ENCODE results near the gene XCL2. TPM values are rescaled to one million over a fixed set of nuclear protein-coding genes. Genes with fewer than 3 reads are reported as not detected.
"Not testable (repeated sequence)": the region's sequence is repeated elsewhere in the genome, so short reads cannot be mapped to it uniquely, and the experiment has no call there.

Gene XCL2, protein sequence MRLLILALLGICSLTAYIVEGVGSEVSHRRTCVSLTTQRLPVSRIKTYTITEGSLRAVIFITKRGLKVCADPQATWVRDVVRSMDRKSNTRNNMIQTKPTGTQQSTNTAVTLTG
- total RNA-seq (2013; cell fraction: nucleolus; rRNA removed), result 3.9 and 4.0 TPM in 2 replicates
- 5.3 and 6.7 TPM in 2 replicates for total RNA-seq (2014; rRNA removed)
- 4.5 and 5.3 TPM in 2 replicates for total RNA-seq (2014; rRNA removed; fragmentation: Illumina TruSeq; extraction: Trizol)
- total RNA-seq (2021), result 2.1 and 2.4 TPM in 2 replicates
- polyA plus RNA-seq (2011; ENCODE audit: low read depth), result 1.6 TPM
- polyA plus RNA-seq (2011; rRNA removed), result 204 and 299 TPM in 2 replicates
- polyA plus RNA-seq (2011; cell fraction: cytosol; rRNA removed), result 523 and 1,399 TPM in 2 replicates
- polyA plus RNA-seq (2011; cell fraction: nucleus; rRNA removed), result 82.3 and 200 TPM in 2 replicates
- polyA plus RNA-seq (2012), result 0.35 and 0.56 TPM in 2 replicates
- 5.2 and 6.3 TPM in 2 replicates for polyA plus RNA-seq (2014; fragmentation: Illumina TruSeq; extraction: Trizol)
- polyA plus RNA-seq (2014; fragmentation: Nextera tagmentation; extraction: Ambion mirVana), result 1 to 10 TPM; 3.5 to 5.0 TPM
- 4.5 and 4.9 TPM in 2 replicates for polyA plus RNA-seq (2014; rRNA removed)
- polyA plus RNA-seq (2016; fragmentation: Nextera tagmentation; extraction: Ambion mirVana), result 1 to 10 TPM in 1 of 2 experiments, under 1 TPM in 1; 0.50 to 1.2 TPM
- 102 and 163 TPM in 2 replicates for polyA minus RNA-seq (2011; rRNA and poly(A)+ RNA removed)
- 21.6 and 27.4 TPM in 2 replicates for polyA minus RNA-seq (2011; cell fraction: cytosol; rRNA and poly(A)+ RNA removed)
- 16.4 and 20.8 TPM in 2 replicates for polyA minus RNA-seq (2011; cell fraction: nucleus; rRNA and poly(A)+ RNA removed)
- Bru-seq, nascent RNA, result percentile 43 among the genes with signal in this experiment
- percentile 42 among the genes with signal in this experiment for BruChase-seq, experiment 1, labeled RNA remaining after a 6-hour chase
- BruChase-seq, experiment 2, labeled RNA remaining after a 2-hour chase, result percentile 34 among the genes with signal in this experiment
- long read RNA-seq, experiment 1, transcript XCL2-201 (3 exons, 565 nt), result major isoform, 5 of 5 reads
- long read RNA-seq, experiment 1, partial matches to known transcripts, result 0 of 5 reads
- long read RNA-seq, experiment 1, other reads (novel, unspliced or antisense), result 0 of 5 reads
- long read RNA-seq, experiment 2, transcript XCL2-201 (3 exons, 565 nt), result major isoform, 35 of 36 reads
- long read RNA-seq, experiment 2, partial matches to known transcripts, result 1 of 36 reads
- long read RNA-seq, experiment 2, other reads (novel, unspliced or antisense), result 0 of 36 reads

DNA sequence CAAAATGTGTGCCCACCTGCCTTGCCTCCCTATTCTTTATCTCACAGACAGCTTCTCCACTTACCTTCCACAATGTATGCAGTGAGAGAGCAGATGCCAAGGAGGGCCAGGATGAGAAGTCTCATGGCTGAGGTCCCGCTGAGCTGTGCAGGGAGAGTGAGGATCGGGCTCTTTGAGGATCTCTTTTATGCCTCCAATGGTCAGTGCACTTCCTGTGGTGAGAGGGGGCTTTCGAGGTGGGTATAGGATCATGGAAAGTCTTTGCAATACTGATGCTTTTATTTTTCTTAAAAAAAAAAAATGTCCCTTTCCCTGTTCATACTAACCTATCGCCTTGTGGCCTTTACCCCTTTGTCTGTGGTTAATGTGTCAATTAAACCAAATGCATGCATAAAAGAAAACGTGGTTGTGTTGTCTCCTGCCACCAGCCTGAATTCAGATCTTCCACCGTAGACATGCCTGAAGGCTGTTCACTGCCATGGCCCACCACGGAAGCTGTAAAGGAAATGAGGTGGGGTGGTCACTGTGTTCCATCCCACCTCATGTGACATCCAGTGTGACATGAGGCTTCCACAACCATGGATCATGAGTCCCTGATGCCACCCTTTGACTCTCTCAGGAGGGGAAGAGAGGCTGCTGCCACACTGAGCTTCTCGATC is at the start of gene XCL2:
XCL2 (minus strand) TSS at position 158 of the 659 bp plus-strand sequence; CDS start at position 125, 33 bp downstream.
- H3K9me3 ChIP-seq (replicated peaks; ENCODE audit: control insufficient read depth, insufficient read depth, low read length); DNase-seq (ENCODE audit: low read depth, low spot score); H3K36me3 ChIP-seq (ENCODE audit: control insufficient read depth in 2 of 2, insufficient read depth in 2 of 2, low read length in 1 of 2); H2AFZ ChIP-seq (ENCODE audit: control insufficient read depth, low read depth, low read length); H3K4me2 ChIP-seq (ENCODE audit: control insufficient read depth, insufficient read depth); BruUV-seq (replicated peaks); in situ Hi-C loops (cut with MboI); H3K4me3 ChIP-seq; H3K27me3 ChIP-seq (replicated peaks in 1 of 2; ENCODE audit: control insufficient read depth in 2 of 2, insufficient read depth in 2 of 2, low read length in 1 of 2); H3K9ac ChIP-seq (ENCODE audit: control insufficient read depth, insufficient read depth, low read length); H3K27ac ChIP-seq (ENCODE audit: control insufficient read depth, insufficient read depth); H3K4me1 ChIP-seq (ENCODE audit: control insufficient read depth, insufficient read depth, low read length); H3K79me2 ChIP-seq (ENCODE audit: control insufficient read depth, insufficient read depth, low read length); H4K20me1 ChIP-seq (ENCODE audit: control insufficient read depth, insufficient read depth); intact Hi-C loops (cut with micrococcal nuclease; ENCODE audit: unreplicated experiment); CTCF ChIA-PET; FAIRE-seq: not testable (repeated sequence)
- ChIA-PET POLR2A (interaction anchor here (1.3 to 1.8 kb wide), 2 partner anchors 10 to 27 kb away, joined by 6 to 7 read pairs; no protein-coding TSS in a partner anchor), RAD21 (ENCODE audit: unreplicated experiment) (interaction anchor here (1.6 to 3.9 kb wide), 5 partner anchors 10 to 103 kb away, joined by 4 to 26 read pairs (median 7); no protein-coding TSS in a partner anchor), SMC1A (ENCODE audit: uncharacterized antibody, unreplicated experiment) (interaction anchor here (1.6 to 2.5 kb wide), 4 partner anchors 9 to 101 kb away, joined by 5 to 28 read pairs (median 7); no protein-coding TSS in a partner anchor)
- ATAC-seq, result peak; percentile 49
- WGBS (ENCODE audit: insufficient coverage, insufficient replicate concordance, low lambda C conversion rate, missing lambda C conversion rate), result 40% methylated on average over 5 of the region's 8 CpGs
